Heart left ventricle (tissue), 16 donors: ENCODE data around the gene SOCS6. TPM values are rescaled to one million over a fixed set of nuclear protein-coding genes. Genes with fewer than 3 reads are reported as not detected.

ENCODE experiments used
- ATAC-seq, 4 donors: fragments of 200-7000 bp; cut with Tn5 transposase; one replicate each; pipeline ENCODE4 v1.9.1; 2020 to 2022; ENCODE audit warnings: moderate library complexity in 4 of 4, mild to moderate bottlenecking in 3 of 4, moderate number of reproducible peaks in 1 of 4
- DNase-seq, 5 donors: peaks; one replicate each; pipeline ENCODE4 v3.0.0-alpha.2; 2020
- H3K27ac ChIP-seq, 12 donors: fragments of 200-600 bp; sonication (generic) in 4 of 12; one replicate each; pipeline versions ENCODE4 v1.5.0 to v1.8.0; 2016 to 2022; ENCODE audit warnings: mild to moderate bottlenecking in 2 of 12
- H3K27me3 ChIP-seq, 9 donors: fragments of 200-600 bp; sonication (generic) in 2 of 9; one replicate each; pipeline versions ENCODE4 v1.5.1 to v1.8.0; 2016 to 2022; ENCODE audit warnings: mild to moderate bottlenecking in 3 of 9
- H3K36me3 ChIP-seq, 9 donors: fragments of 200-600 bp; sonication (generic) in 2 of 9; one replicate each; pipeline versions ENCODE4 v1.5.0 to v1.8.0; 2018 to 2022; ENCODE audit warnings: mild to moderate bottlenecking in 2 of 9
- H3K4me1 ChIP-seq, 12 donors: fragments of 200-600 bp; sonication (generic) in 4 of 12; one replicate each; pipeline versions ENCODE4 v1.5.0 to v1.8.0; 2016 to 2022; ENCODE audit warnings: mild to moderate bottlenecking in 3 of 12
- H3K4me3 ChIP-seq, 12 donors: fragments of 200-600 bp; sonication (generic) in 4 of 12; one replicate each; pipeline versions ENCODE4 v1.5.0 to v1.8.0; 2017 to 2022; ENCODE audit warnings: mild to moderate bottlenecking in 9 of 12, moderate library complexity in 4 of 12
- H3K9me3 ChIP-seq, 12 donors: fragments of 200-600 bp; sonication (generic) in 4 of 12; one replicate each; pipeline versions ENCODE4 v1.5.0 to v1.8.0; 2016 to 2022; ENCODE audit warnings: mild to moderate bottlenecking in 1 of 12
- POLR2A ChIP-seq, 2 donors: fragments of 450-650 bp; IDR thresholded peaks; one replicate each; pipeline ENCODE4 v1.6.1; 2017; ENCODE audit warnings: antibody characterized with exemption in 2 of 2, mild to moderate bottlenecking in 2 of 2, moderate library complexity in 2 of 2
- WGBS, 4 donors: extraction: QIAGEN DNeasy Blood & Tissue Kit in 2 of 4; methylation state at CpG; one replicate each; pipeline versions ENCODE4 v1.1.5 to v1.1.7; 2013 to 2018; 5-methylcytosine and 5-hydroxymethylcytosine counted together
- intact Hi-C, 10 donors: fragments of 100-400 bp; cut with DNase I; formaldehyde crosslinking; loops; one replicate each; pipeline versions ENCODE4 v1.11.1 to v1.14.2; 2022
- polyA plus RNA-seq, 2 donors: library from polyadenylated mRNA; stranded (reverse); fragments of 200-250 nt; gene quantifications; one replicate each; pipeline ENCODE4 v1.2.3, GENCODE V29; 2013
- total RNA-seq, 9 donors: library from RNA; depleted of rRNA in 2 of 9; stranded (reverse); fragments of >200 nt in 2 of 9; fragmentation: NEBNext Ultra II Directional in 3 of 9; extraction: Animal tissue kit (Norgen Biotek cat#: 25700) in 3 of 9; gene quantifications; one replicate each; pipeline versions ENCODE4 v1.1.0 to v1.2.4, GENCODE V29; 2016 to 2023
- TF ChIP-seq, protein P1 (sequence below), 12 donors: fragments of 200-600 bp; sonication (generic) in 4 of 12; IDR thresholded peaks; one replicate each; pipeline versions ENCODE4 v1.5.0 to v1.8.0; 2018 to 2022; ENCODE audit warnings: antibody characterized with exemption in 12 of 12, mild to moderate bottlenecking in 5 of 12
- donor health status: ischemic (EF 13 %, LVEDD 7.1; RV severe dilation, severe dysfunction).
- donor health status: healthy with polysubstance abuse.
- donor health status: DM: no; HTN: yes; CAD: no.
- donor health status: DM: no; HTN: no; CAD: no.
- donor health status: ischemic (EF 25% LVEDD 6.9; RV normal size, moderate dysfunction).
- donor health status: ischemic (EF 25% LVEDD 5.7; RV mildly dilated, moderate dysfunction).
- donor health status: healthy.
- donor health status: DM: yes; HTN: yes; CAD: no.
- donor health status: ischemic (EF 35%, LVEDD 5.7; RV mildly dilated, moderate dysfunction).
- donor health status: nonischemic (EF 11% LVEDD 7.7; RV severe dilation, severe dysfunction).
- donor health status: DM: yes; HTN: yes; CAD: no.
- donor health status: PGD.
- donor health status: ischemic (EF 29% LVEDD 5.4; RV normal size, mild dysfunction).
- donor health status: nonischemic (EF 23%, LVEDD 6.1; RV moderate dilation, normal function).

Gene SOCS6
- total and polyA plus RNA-seq, 11 donors: 6.5 to 32.9 (median 21.4) TPM

- Histone ChIP-seq H3K27me3 (no peaks in the 10 kb centered on the region), H3K4me1 (peaks cover 0 to 67% (median 36%) of the 10 kb centered on the region in 12 donors), H3K9me3 (peaks cover 0 to 4% (median 0%) of the 10 kb centered on the region in 12 donors), H3K27ac (peak overlapping the region; percentile 81 to 95 (median 86)), H3K36me3 (no peaks in the 10 kb centered on the region), H3K4me3 (peak overlapping the region; percentile 47 to 97 (median 76))
- DNase-seq: peak; percentile 45 to 62 (median 56)
- TF ChIP-seq, protein P1, sequence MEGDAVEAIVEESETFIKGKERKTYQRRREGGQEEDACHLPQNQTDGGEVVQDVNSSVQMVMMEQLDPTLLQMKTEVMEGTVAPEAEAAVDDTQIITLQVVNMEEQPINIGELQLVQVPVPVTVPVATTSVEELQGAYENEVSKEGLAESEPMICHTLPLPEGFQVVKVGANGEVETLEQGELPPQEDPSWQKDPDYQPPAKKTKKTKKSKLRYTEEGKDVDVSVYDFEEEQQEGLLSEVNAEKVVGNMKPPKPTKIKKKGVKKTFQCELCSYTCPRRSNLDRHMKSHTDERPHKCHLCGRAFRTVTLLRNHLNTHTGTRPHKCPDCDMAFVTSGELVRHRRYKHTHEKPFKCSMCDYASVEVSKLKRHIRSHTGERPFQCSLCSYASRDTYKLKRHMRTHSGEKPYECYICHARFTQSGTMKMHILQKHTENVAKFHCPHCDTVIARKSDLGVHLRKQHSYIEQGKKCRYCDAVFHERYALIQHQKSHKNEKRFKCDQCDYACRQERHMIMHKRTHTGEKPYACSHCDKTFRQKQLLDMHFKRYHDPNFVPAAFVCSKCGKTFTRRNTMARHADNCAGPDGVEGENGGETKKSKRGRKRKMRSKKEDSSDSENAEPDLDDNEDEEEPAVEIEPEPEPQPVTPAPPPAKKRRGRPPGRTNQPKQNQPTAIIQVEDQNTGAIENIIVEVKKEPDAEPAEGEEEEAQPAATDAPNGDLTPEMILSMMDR (IDR thresholded peaks at IDR 0.05): no peak
- TF ChIP-seq POLR2A (IDR thresholded peaks at IDR 0.05): no peak
- WGBS, 4 donors: 3 to 11% (median 7%) methylated on average over 15 to 50 of the region's 50 CpGs
- peak in 2 of 4 donors; percentile 31 to 41 for ATAC-seq
- intact Hi-C loops: loop anchor here in 8 of 10 donors (2.0 to 10.0 kb wide), 7 partner anchors 46 to 146 kb away; partner anchors contain the start of gene RTTN (in 5 of the 8)
These were observed 534 bp upstream of the SOCS6 start for GRCh38 chr18:70288171-70288850.

- peak in 3 of 4 donors; percentile 29 to 52 (median 46) for ATAC-seq
- TF ChIP-seq POLR2A (IDR thresholded peaks at IDR 0.05): no peak
- TF ChIP-seq, protein P1 (IDR thresholded peaks at IDR 0.05): no peak
These were observed 787 bp downstream of the SOCS6 start for GRCh38 chr18:70289351-70290312.

DNA sequence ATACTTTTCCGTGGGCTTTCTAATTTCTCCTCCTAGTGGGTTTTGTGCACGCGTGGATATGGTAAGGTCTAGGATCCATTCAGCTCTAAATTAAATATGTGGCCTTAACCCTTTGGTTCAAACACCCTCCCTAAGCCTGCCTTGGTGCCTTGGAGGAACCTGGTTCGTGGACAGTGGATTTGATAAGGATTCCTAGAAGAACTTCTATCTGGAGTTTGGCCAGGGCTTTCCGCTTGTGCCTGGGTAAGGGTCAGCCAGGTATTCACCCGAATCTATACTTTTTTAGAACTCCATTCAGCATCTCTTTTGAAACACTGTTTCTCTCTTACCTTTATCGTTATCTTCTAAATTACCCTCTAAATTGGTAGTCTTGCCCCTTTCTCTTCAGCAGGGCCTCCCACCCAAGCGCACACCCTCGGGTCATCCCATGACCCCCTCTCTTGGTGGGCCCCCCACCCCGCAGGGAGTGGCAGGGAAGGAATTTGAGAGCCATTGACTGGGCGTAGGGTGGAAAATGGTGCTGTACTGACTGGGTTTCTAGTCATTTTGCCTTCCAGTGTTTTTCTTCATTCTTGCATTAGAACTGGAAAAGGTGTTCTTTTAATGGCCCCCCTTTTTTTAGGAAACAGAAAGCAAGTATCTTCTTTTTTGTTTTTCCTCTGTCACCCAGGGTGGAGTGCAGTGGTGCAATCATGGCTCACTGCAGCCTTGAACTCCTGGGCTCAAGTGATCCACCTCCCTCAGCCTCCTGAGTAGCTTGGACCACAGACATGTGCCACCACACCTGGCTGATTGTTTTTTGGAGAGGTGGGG, 1.8 kb downstream of the SOCS6 start:
- ATAC-seq: no peak
- WGBS, 4 donors: 39 to 49% (median 48%) methylated on average over 11 of the region's 11 CpGs
- H3K4me1 ChIP-seq: peaks cover 0 to 77% (median 58%) of the 10 kb centered on the region in 12 donors
- intact Hi-C loops: loop anchor here in 6 of 10 donors (2.0 to 10.0 kb wide), 7 partner anchors 37 to 144 kb away; partner anchors contain the start of gene RTTN (in 3 of the 6)
- H3K27ac ChIP-seq: peak overlapping the region in 10 of 12 donors; percentile 24 to 95 (median 87)
- TF ChIP-seq, protein P1 (IDR thresholded peaks at IDR 0.05): no peak
- TF ChIP-seq POLR2A (IDR thresholded peaks at IDR 0.05): no peak
- peak overlapping the region in 11 of 12 donors; percentile 42 to 97 (median 76) for H3K4me3 ChIP-seq
- H3K36me3 ChIP-seq: no peaks in the 10 kb centered on the region
- no peaks in the 10 kb centered on the region for H3K27me3 ChIP-seq
- H3K9me3 ChIP-seq: peaks cover 0 to 4% (median 0%) of the 10 kb centered on the region in 12 donors
- no peak for DNase-seq

More at GRCh38 chr18:70289351-70290312, 787 bp downstream of the SOCS6 start:
- Histone ChIP-seq H3K36me3 (no peaks in the 10 kb centered on the region), H3K9me3 (peaks cover 0 to 4% (median 0%) of the 10 kb centered on the region in 12 donors), H3K4me3 (peak overlapping the region; percentile 47 to 97 (median 76)), H3K4me1 (peaks cover 0 to 75% (median 48%) of the 10 kb centered on the region in 12 donors), H3K27ac (peak overlapping the region; percentile 79 to 95 (median 86)), H3K27me3 (no peaks in the 10 kb centered on the region)
- peak; percentile 34 to 69 (median 45) for DNase-seq
- intact Hi-C loops: loop anchor here (2.0 to 10.0 kb wide), 10 partner anchors 38 to 145 kb away; partner anchors contain the start of gene RTTN (in 8 of the 10)
- WGBS, 4 donors: 0 to 2% (median 1%) methylated on average over 19 to 87 of the region's 87 CpGs
